ENCODE measurements around the gene ZP3.
"Not testable (repeated sequence)": the region's sequence is repeated elsewhere in the genome, so short reads cannot be mapped to it uniquely, and the experiment has no call there.

Gene ZP3

GRCh38 chr7:76443846-76444245 is 19.1 kb downstream of the ZP3 start:
- DNase-seq: not testable (repeated sequence)

- peak; percentile 54 for DNase-seq
Observed at GRCh38 chr7:76445577-76446008, 20.8 kb downstream of the ZP3 start.

- not testable (repeated sequence) for DNase-seq
Observed at GRCh38 chr7:76457017-76457416, 32.3 kb downstream of the ZP3 start.

- not testable (repeated sequence) for DNase-seq
Observed at GRCh38 chr7:76458504-76458903, 33.8 kb downstream of the ZP3 start.

- not testable (repeated sequence) for DNase-seq
Observed at GRCh38 chr7:76460767-76461166, 36.0 kb downstream of the ZP3 start.

- DNase-seq: peak; percentile 42
Observed at GRCh38 chr7:76461464-76462101, 36.8 kb downstream of the ZP3 start, which contains the start of gene DTX2. Gene DTX2 (plus strand): TSS chr7:76461709. CDS start chr7:76480510, 18,801 bp downstream.

GRCh38 chr7:76462271-76462882 is 37.6 kb downstream of the ZP3 start:
- DNase-seq: not testable (repeated sequence)

GRCh38 chr7:76464959-76465358 is 40.2 kb downstream of the ZP3 start:
- DNase-seq: not testable (repeated sequence)

GRCh38 chr7:76465950-76466349 is 41.2 kb downstream of the ZP3 start:
- not testable (repeated sequence) for DNase-seq

GRCh38 chr7:76467743-76468404 is 43.1 kb downstream of the ZP3 start:
- DNase-seq: not testable (repeated sequence)

- not testable (repeated sequence) for DNase-seq
Observed at GRCh38 chr7:76471556-76472221, 46.9 kb downstream of the ZP3 start.

- not testable (repeated sequence) for DNase-seq
Observed at GRCh38 chr7:76473097-76473496, 48.3 kb downstream of the ZP3 start.

GRCh38 chr7:76476280-76476679 is 51.5 kb downstream of the ZP3 start:
- not testable (repeated sequence) for DNase-seq

- not testable (repeated sequence) for DNase-seq
Observed at GRCh38 chr7:76476742-76477474, 52.2 kb downstream of the ZP3 start.

GRCh38 chr7:76479628-76480027 is 54.9 kb downstream of the ZP3 start:
- DNase-seq: not testable (repeated sequence)

- DNase-seq: not testable (repeated sequence)
Observed at GRCh38 chr7:76480403-76481253, 55.9 kb downstream of the ZP3 start.

- not testable (repeated sequence) for DNase-seq
Observed at GRCh38 chr7:76482660-76483059, 57.9 kb downstream of the ZP3 start.

- DNase-seq: not testable (repeated sequence)
Observed at GRCh38 chr7:76483081-76483480, 58.3 kb downstream of the ZP3 start.

GRCh38 chr7:76484456-76484855 is 59.7 kb downstream of the ZP3 start:
- not testable (repeated sequence) for DNase-seq

GRCh38 chr7:76485822-76486610 is 61.3 kb downstream of the ZP3 start:
- DNase-seq: not testable (repeated sequence)

GRCh38 chr7:76486618-76487017 is 61.9 kb downstream of the ZP3 start:
- DNase-seq: peak; percentile 45

All from activated CD4-positive, alpha-beta T cell treated with anti-CD3 and anti-CD28 coated beads, Interleukin-2, Interleukin-6, amounts not matched to agents 100 ng/mL and 50 ng/mL, durations not matched to agents 16 hours and 8 hours (primary cell).